ENCODE results near the gene DNAJC25. TPM values are rescaled to one million over a fixed set of nuclear protein-coding genes. Genes with fewer than 3 reads are reported as not detected.

Gene DNAJC25
- polyA plus RNA-seq = 1 to 10 TPM; 3.3 to 3.7 TPM

DNA sequence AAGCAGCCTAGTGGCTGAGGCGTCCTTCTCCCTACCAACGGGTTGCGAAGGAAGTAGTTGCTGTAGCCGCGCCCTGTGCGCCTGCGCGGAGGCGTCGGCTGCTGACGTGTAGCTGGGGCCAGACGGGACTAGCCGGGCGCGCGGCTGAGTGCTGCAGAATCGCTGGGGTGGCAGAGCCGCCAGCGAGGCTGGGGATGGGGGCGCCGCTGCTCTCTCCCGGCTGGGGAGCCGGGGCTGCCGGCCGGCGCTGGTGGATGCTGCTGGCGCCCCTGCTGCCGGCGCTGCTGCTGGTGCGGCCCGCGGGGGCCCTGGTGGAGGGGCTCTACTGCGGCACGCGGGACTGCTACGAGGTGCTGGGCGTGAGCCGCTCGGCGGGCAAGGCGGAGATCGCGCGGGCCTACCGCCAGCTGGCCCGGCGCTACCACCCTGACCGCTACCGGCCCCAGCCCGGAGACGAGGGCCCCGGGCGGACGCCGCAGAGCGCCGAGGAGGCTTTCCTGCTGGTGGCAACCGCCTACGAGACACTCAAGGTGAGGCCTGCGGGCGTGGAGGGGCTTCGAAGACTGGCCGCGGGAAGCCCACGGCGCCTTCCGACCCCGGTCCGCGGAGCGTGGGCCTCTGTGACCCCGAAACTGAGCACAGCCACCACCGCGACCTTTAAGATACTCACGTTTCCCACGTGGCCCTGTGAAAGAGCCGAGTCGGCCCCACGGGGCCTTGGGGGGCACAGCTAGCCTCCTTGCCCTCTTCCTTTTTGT lies at the start of gene DNAJC25:
TSS of gene DNAJC25 (plus strand) at position 121 of the 758 bp plus-strand sequence. CDS start at position 195, 74 bp downstream.
- 0 to 1% methylated on average over 65 to 79 of the region's 79 CpGs for WGBS, 2 donors
- Histone ChIP-seq H3K27ac (ENCODE audit: low read depth in 2 of 2, low read length in 1 of 2) (peak within 1 kb of the TSS; percentile 80 to 91), H3K36me3 (ENCODE audit: control insufficient read depth in 2 of 2, insufficient read depth in 2 of 2, low read length in 1 of 2) (no peaks in the 10 kb centered on the region), H3K27me3 (ENCODE audit: control insufficient read depth in 1 of 2, insufficient read depth in 2 of 2, low read length in 2 of 2) (no peaks in the 10 kb centered on the region), H3K9me3 (ENCODE audit: control insufficient read depth in 2 of 2, insufficient read depth in 1 of 2, low read depth in 1 of 2, low read length in 1 of 2) (no peaks in the 10 kb centered on the region), H3K4me1 (ENCODE audit: control insufficient read depth in 2 of 2, insufficient read depth in 2 of 2, low read length in 1 of 2) (no peaks in the 10 kb centered on the region), H3K4me3 (ENCODE audit: low read depth in 1 of 2, low read length in 2 of 2) (peak within 1 kb of the TSS; percentile 91 to 99)

DNA sequence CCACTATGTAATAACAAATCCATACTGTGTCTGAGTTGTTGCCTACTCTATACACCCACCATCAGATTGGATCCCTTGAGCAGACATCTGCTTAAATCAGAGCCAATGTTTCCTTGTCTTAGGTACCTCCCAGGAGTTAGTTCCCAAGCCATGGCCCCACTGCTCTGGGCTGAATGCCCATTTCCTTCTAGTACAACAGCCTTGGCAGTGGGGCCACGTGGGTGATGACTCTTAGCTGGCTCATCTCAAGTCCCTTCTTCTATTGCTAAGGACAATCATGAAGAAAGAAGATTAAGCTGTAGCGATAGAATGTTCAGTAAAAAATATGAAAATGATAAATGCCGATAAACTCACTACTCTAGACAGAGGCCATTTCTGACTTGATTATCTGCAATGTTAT lies 48.2 kb upstream of the DNAJC25 start:
- 72 to 74% methylated on average over 3 of the region's 3 CpGs for WGBS, 2 donors
- peaks cover 6 to 18% of the 10 kb centered on the region in 2 donors for H3K36me3 ChIP-seq (ENCODE audit: control insufficient read depth in 2 of 2, insufficient read depth in 2 of 2, low read length in 1 of 2)
- H3K9me3 ChIP-seq (ENCODE audit: control insufficient read depth in 2 of 2, insufficient read depth in 1 of 2, low read depth in 1 of 2, low read length in 1 of 2) = no peaks in the 10 kb centered on the region
- no peak overlapping the region for H3K27ac ChIP-seq (ENCODE audit: low read depth in 2 of 2, low read length in 1 of 2)
- no peaks in the 10 kb centered on the region for H3K27me3 ChIP-seq (ENCODE audit: control insufficient read depth in 1 of 2, insufficient read depth in 2 of 2, low read length in 2 of 2)
- H3K4me3 ChIP-seq (ENCODE audit: low read depth in 1 of 2, low read length in 2 of 2) = no peak overlapping the region
- no peaks in the 10 kb centered on the region for H3K4me1 ChIP-seq (ENCODE audit: control insufficient read depth in 2 of 2, insufficient read depth in 2 of 2, low read length in 1 of 2)

DNA sequence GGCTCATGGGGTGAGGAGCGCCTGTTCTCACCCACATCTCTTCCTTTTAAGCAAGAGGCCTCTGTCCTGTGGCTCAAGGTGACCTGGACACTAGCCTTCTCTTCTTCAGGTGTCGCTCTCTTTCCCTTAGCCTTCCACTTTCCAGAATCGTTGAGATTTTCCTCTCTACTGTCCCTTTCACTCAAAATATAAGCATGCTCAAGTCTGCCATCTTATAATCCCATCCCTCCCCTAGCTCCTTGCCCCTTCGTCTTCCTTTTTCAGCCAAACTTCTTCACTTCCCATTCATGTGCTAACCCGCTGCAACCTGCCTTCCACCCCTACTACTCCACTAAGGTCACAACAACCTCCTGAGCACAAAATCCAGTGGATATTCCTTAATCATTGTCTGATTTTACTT lies 44.8 kb upstream of the DNAJC25 start:
- Histone ChIP-seq H3K4me1 (ENCODE audit: control insufficient read depth in 2 of 2, insufficient read depth in 2 of 2, low read length in 1 of 2) (no peaks in the 10 kb centered on the region), H3K27me3 (ENCODE audit: control insufficient read depth in 1 of 2, insufficient read depth in 2 of 2, low read length in 2 of 2) (no peaks in the 10 kb centered on the region), H3K27ac (ENCODE audit: low read depth in 2 of 2, low read length in 1 of 2) (no peak overlapping the region), H3K36me3 (ENCODE audit: control insufficient read depth in 2 of 2, insufficient read depth in 2 of 2, low read length in 1 of 2) (peaks cover 6 to 14% of the 10 kb centered on the region in 2 donors), H3K4me3 (ENCODE audit: low read depth in 1 of 2, low read length in 2 of 2) (no peak overlapping the region), H3K9me3 (ENCODE audit: control insufficient read depth in 2 of 2, insufficient read depth in 1 of 2, low read depth in 1 of 2, low read length in 1 of 2) (no peaks in the 10 kb centered on the region)
- 92 to 98% methylated on average over 5 of the region's 5 CpGs for WGBS, 2 donors

DNA sequence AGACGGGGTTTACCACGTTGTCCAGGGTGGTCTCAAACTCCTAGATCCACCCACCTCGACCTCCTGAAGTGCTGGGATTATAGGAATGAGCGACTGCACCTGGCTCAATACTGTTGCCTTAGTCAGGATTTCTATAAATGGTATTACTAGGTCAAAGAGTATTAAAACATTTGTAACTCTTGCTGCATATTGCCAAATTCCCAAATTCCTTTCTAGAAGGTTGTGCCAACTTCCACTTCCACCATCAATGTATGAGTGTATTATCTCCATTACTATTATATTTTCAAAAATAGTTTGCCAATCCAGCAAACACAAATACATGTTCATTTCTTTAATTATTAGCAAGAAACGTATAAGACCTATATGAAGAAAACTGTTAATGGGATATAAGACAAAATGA lies 42.3 kb upstream of the DNAJC25 start:
- Histone ChIP-seq H3K9me3 (ENCODE audit: control insufficient read depth in 2 of 2, insufficient read depth in 1 of 2, low read depth in 1 of 2, low read length in 1 of 2) (no peaks in the 10 kb centered on the region), H3K4me3 (ENCODE audit: low read depth in 1 of 2, low read length in 2 of 2) (no peak overlapping the region), H3K27ac (ENCODE audit: low read depth in 2 of 2, low read length in 1 of 2) (no peak overlapping the region), H3K36me3 (ENCODE audit: control insufficient read depth in 2 of 2, insufficient read depth in 2 of 2, low read length in 1 of 2) (peaks cover 3 to 13% of the 10 kb centered on the region in 2 donors), H3K27me3 (ENCODE audit: control insufficient read depth in 1 of 2, insufficient read depth in 2 of 2, low read length in 2 of 2) (no peaks in the 10 kb centered on the region), H3K4me1 (ENCODE audit: control insufficient read depth in 2 of 2, insufficient read depth in 2 of 2, low read length in 1 of 2) (no peaks in the 10 kb centered on the region)
- WGBS, 2 donors = 83 to 85% methylated on average over 5 of the region's 5 CpGs

DNA sequence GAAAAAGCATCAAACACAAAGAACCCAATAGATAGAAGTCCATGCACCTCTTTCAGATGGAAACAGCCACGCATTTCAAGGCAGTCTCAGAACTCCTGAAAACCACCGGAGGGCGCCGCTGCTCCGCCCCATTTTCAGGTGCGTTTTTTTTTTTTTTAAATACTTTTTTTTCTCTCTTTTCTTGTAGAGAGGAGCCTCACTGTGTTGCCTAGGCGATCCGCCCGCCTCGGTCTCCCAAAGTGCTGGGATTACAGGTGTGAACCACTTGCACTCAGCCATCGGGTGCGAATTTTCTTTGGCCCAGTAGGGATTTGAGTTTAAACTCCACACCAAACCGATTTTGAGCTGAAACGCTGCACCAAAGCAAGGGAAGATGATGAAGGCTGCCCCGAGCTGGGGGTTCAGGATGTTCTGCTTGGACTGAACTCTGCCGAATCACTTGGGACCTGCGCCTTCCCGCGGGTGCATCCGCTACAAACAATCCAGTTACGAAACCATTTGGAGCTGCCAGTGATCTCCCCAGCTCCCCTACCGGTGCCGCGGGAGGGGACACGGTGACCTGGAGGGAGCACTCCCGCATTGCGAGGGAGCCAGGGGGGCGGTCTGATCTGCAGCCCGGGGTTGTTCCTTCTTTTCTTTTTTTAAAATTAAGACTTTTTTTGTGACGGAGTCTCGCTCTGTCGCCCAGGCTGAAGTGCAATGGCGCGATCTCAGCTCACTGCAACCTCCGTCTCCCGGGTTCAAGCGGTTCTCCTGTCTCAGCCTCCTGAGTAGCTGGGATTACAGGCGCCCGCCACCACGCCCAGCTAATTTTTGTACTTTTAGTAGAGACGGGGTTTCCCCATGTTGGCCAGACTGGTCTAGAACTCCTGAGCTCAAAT lies 33.0 kb upstream of the DNAJC25 start:
- 1% methylated on average over 41 of the region's 41 CpGs for WGBS, 2 donors
- Histone ChIP-seq H3K27me3 (ENCODE audit: control insufficient read depth in 1 of 2, insufficient read depth in 2 of 2, low read length in 2 of 2) (no peaks in the 10 kb centered on the region), H3K27ac (ENCODE audit: low read depth in 2 of 2, low read length in 1 of 2) (peak overlapping the region; percentile 74 to 83), H3K9me3 (ENCODE audit: control insufficient read depth in 2 of 2, insufficient read depth in 1 of 2, low read depth in 1 of 2, low read length in 1 of 2) (no peaks in the 10 kb centered on the region), H3K4me3 (ENCODE audit: low read depth in 1 of 2, low read length in 2 of 2) (peak overlapping the region; percentile 64 to 70), H3K36me3 (ENCODE audit: control insufficient read depth in 2 of 2, insufficient read depth in 2 of 2, low read length in 1 of 2) (peaks cover 0 to 6% of the 10 kb centered on the region in 2 donors), H3K4me1 (ENCODE audit: control insufficient read depth in 2 of 2, insufficient read depth in 2 of 2, low read length in 1 of 2) (peaks cover 0 to 3% of the 10 kb centered on the region in 2 donors)

DNA sequence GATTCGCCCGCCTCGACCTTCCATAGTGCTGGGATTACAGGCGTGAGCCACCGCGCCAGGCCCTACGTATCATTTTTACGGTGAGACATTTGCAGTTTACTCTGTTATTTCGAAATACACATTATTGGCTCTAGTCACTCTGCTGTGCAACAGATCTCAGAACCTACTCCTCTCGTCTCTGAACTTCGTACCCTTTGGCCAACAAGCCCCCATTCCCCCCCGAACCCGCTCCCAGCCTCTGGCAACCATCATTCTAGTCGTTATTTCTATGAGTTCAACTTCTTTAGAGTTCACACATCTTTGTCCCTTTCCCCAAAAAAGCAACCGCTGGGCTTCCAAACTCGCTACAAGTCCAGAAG lies 32.4 kb upstream of the DNAJC25 start:
- Histone ChIP-seq H3K9me3 (ENCODE audit: control insufficient read depth in 2 of 2, insufficient read depth in 1 of 2, low read depth in 1 of 2, low read length in 1 of 2) (no peaks in the 10 kb centered on the region), H3K36me3 (ENCODE audit: control insufficient read depth in 2 of 2, insufficient read depth in 2 of 2, low read length in 1 of 2) (peaks cover 0 to 6% of the 10 kb centered on the region in 2 donors), H3K27ac (ENCODE audit: low read depth in 2 of 2, low read length in 1 of 2) (peak overlapping the region; percentile 74 to 83), H3K4me3 (ENCODE audit: low read depth in 1 of 2, low read length in 2 of 2) (peak overlapping the region; percentile 64 to 70), H3K27me3 (ENCODE audit: control insufficient read depth in 1 of 2, insufficient read depth in 2 of 2, low read length in 2 of 2) (no peaks in the 10 kb centered on the region), H3K4me1 (ENCODE audit: control insufficient read depth in 2 of 2, insufficient read depth in 2 of 2, low read length in 1 of 2) (peaks cover 0 to 3% of the 10 kb centered on the region in 2 donors)
- WGBS, 2 donors = 2% methylated on average over 16 of the region's 16 CpGs

DNA sequence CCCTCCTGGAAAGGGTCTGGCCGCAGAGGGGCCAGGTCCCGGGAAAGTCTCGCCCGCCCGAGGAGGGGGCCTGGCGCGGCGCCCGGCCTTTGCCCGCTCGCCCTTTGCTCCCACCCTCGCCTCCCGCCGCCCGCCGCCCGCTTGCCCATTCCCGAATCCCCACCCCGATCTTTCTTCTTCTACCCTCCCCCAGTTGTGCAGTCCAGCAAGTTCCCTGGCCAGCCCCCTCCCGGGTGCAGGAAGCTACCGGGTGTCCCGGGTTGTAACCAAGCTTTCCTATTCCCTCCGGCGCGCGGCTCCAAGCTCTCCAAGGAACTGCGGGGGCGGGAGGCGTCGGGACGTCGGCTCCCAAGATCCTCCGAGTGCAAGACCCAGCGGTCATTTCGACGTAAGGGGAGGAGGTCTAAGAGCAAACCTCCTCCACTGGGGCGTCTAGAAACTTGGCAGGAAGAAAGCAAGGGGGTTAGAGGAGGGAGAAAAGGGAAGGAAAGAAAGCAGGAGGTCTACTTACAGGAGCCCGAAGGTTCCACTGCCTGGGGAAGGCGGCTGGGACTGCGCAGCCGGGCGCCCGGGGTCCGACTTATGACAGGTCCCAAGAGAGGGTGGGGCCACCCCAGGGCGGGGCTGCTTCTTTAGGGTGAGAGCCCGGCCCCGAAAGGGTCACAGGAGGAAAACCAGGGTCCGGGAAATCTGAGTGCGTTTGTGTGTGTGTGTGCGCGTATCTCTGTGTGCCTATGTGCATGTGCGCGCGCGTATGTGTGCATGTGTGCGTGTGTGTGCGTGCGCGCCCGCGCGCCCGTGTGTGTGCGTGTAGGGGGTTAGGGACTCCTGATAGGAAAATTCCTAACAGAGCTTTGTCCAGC lies 31.8 kb upstream of the DNAJC25 start, which contains the start of gene PTGR1:
TSS of gene PTGR1 (minus strand) at position 556 of the 863 bp plus-strand sequence. CDS start 2,225 bp downstream, outside the sequence.
- peak within 1 kb of the TSS; percentile 74 to 83 for H3K27ac ChIP-seq (ENCODE audit: low read depth in 2 of 2, low read length in 1 of 2)
- H3K4me1 ChIP-seq (ENCODE audit: control insufficient read depth in 2 of 2, insufficient read depth in 2 of 2, low read length in 1 of 2) = peaks cover 0 to 3% of the 10 kb centered on the region in 2 donors
- no peaks in the 10 kb centered on the region for H3K27me3 ChIP-seq (ENCODE audit: control insufficient read depth in 1 of 2, insufficient read depth in 2 of 2, low read length in 2 of 2)
- peak within 1 kb of the TSS; percentile 64 to 70 for H3K4me3 ChIP-seq (ENCODE audit: low read depth in 1 of 2, low read length in 2 of 2)
- H3K9me3 ChIP-seq (ENCODE audit: control insufficient read depth in 2 of 2, insufficient read depth in 1 of 2, low read depth in 1 of 2, low read length in 1 of 2) = no peaks in the 10 kb centered on the region
- H3K36me3 ChIP-seq (ENCODE audit: control insufficient read depth in 2 of 2, insufficient read depth in 2 of 2, low read length in 1 of 2) = peaks cover 0 to 3% of the 10 kb centered on the region in 2 donors
- whole genome bisulfite sequencing, 2 donors = 1 to 2% methylated on average over 60 to 64 of the region's 64 CpGs

DNA sequence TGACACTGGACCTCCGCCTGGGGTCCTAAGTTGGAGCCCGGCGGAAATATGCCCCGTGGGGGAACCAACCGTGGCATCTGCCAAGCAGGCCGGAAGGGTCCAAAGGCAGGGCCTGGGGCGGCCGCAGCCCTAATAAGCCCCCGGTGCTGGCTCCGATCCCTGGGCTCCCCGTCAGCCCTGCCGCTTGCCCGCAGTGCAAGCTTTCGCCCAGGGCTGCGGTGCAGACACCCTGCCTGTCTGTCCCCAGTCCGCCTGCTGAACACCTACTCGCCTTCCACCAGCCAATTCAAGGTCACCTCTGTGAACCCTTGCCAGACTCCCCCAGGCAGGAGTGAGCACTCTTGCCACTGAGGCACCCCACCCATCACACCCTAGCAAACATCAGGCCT lies 31.2 kb upstream of the DNAJC25 start:
- Histone ChIP-seq H3K27me3 (ENCODE audit: control insufficient read depth in 1 of 2, insufficient read depth in 2 of 2, low read length in 2 of 2) (no peaks in the 10 kb centered on the region), H3K4me1 (ENCODE audit: control insufficient read depth in 2 of 2, insufficient read depth in 2 of 2, low read length in 1 of 2) (peaks cover 0 to 3% of the 10 kb centered on the region in 2 donors), H3K27ac (ENCODE audit: low read depth in 2 of 2, low read length in 1 of 2) (peak overlapping the region; percentile 74 to 83), H3K9me3 (ENCODE audit: control insufficient read depth in 2 of 2, insufficient read depth in 1 of 2, low read depth in 1 of 2, low read length in 1 of 2) (no peaks in the 10 kb centered on the region), H3K36me3 (ENCODE audit: control insufficient read depth in 2 of 2, insufficient read depth in 2 of 2, low read length in 1 of 2) (peaks cover 0 to 3% of the 10 kb centered on the region in 2 donors), H3K4me3 (ENCODE audit: low read depth in 1 of 2, low read length in 2 of 2) (peak overlapping the region; percentile 64 to 70)
- WGBS, 2 donors = 21 to 32% methylated on average over 17 of the region's 17 CpGs
